Posterior cingulate gyrus (tissue), 11 donors: ENCODE data around the gene AP3S1.
"Not testable (repeated sequence)": the region's sequence is repeated elsewhere in the genome, so short reads cannot be mapped to it uniquely, and the experiment has no call there.

Source experiments
- DNase-seq, 10 donors: peaks; one replicate each; pipeline versions ENCODE4 v3.0.0 to v3.0.0-alpha.2; 2020 to 2021; ENCODE audit warnings: mixed read lengths in 3 of 10
- intact Hi-C: fragments of 100-400 bp; cut with DNase I; formaldehyde crosslinking; loops from one replicate; pipeline ENCODE4 v1.15.1; 2023

Gene AP3S1

GRCh38 chr5:115820846-115821245 lies 20.9 kb upstream of the AP3S1 start:
- intact Hi-C loops = no loop called here

GRCh38 chr5:115824983-115825382 lies 16.8 kb upstream of the AP3S1 start:
- intact Hi-C loops = not testable (repeated sequence)

More at GRCh38 chr5:115820846-115821245, 20.9 kb upstream of the AP3S1 start:
- no peak for DNase-seq

GRCh38 chr5:115825948-115826347 lies 15.8 kb upstream of the AP3S1 start:
- DNase-seq = no peak
- intact Hi-C loops = no loop called here

More at GRCh38 chr5:115824983-115825382, 16.8 kb upstream of the AP3S1 start:
- DNase-seq = not testable (repeated sequence)

GRCh38 chr5:115829913-115830312 lies 11.8 kb upstream of the AP3S1 start:
- intact Hi-C loops = no loop called here
- no peak for DNase-seq

GRCh38 chr5:115831163-115831768 lies 10.5 kb upstream of the AP3S1 start:
- intact Hi-C loops = no loop called here
- DNase-seq = peak in 1 of 10 donors; percentile 17

GRCh38 chr5:115835481-115835880 lies 6.3 kb upstream of the AP3S1 start:
- intact Hi-C loops = no loop called here
- no peak for DNase-seq

GRCh38 chr5:115838885-115839518 lies 2.7 kb upstream of the AP3S1 start:
- intact Hi-C loops = loop anchor here (1.0 kb wide), 1 partner anchor 205 kb away; no protein-coding TSS in a partner anchor

GRCh38 chr5:115840873-115841272 lies 862 bp upstream of the AP3S1 start:
- intact Hi-C loops = loop anchor here (1.0 to 10.0 kb wide), 2 partner anchors 215 to 234 kb away; partner anchors contain the start of gene TMED7
- DNase-seq = no peak

More at GRCh38 chr5:115838885-115839518, 2.7 kb upstream of the AP3S1 start:
- DNase-seq = peak in 1 of 10 donors; percentile 61

- DNase-seq = peak in 6 of 10 donors; percentile 20 to 84 (median 38)
- intact Hi-C loops = loop anchor here (10.0 kb wide), 1 partner anchor 232 kb away; no protein-coding TSS in a partner anchor
Measured at GRCh38 chr5:115842089-115842935, 577 bp downstream of the AP3S1 start.

- intact Hi-C loops = loop anchor here (10.0 kb wide), 1 partner anchor 232 kb away; no protein-coding TSS in a partner anchor
- DNase-seq = no peak
Measured at GRCh38 chr5:115842952-115843351, 1.2 kb downstream of the AP3S1 start.

GRCh38 chr5:115843444-115844130 lies 1.9 kb downstream of the AP3S1 start:
- no peak for DNase-seq
- intact Hi-C loops = loop anchor here (10.0 kb wide), 1 partner anchor 231 kb away; no protein-coding TSS in a partner anchor

- intact Hi-C loops = loop anchor here (10.0 kb wide), 1 partner anchor 230 kb away; no protein-coding TSS in a partner anchor
- DNase-seq = no peak
Measured at GRCh38 chr5:115844321-115844817, 2.6 kb downstream of the AP3S1 start.

- intact Hi-C loops = loop anchor here (10.0 kb wide), 1 partner anchor 228 kb away; no protein-coding TSS in a partner anchor
- no peak for DNase-seq
Measured at GRCh38 chr5:115847290-115847689, 5.6 kb downstream of the AP3S1 start.

- intact Hi-C loops = loop anchor here (10.0 kb wide), 1 partner anchor 225 kb away; no protein-coding TSS in a partner anchor
- DNase-seq = no peak
Measured at GRCh38 chr5:115849258-115849798, 7.6 kb downstream of the AP3S1 start.

GRCh38 chr5:115850744-115851416 lies 9.1 kb downstream of the AP3S1 start:
- DNase-seq = no peak
- intact Hi-C loops = no loop called here

GRCh38 chr5:115854139-115854538 lies 12.4 kb downstream of the AP3S1 start:
- intact Hi-C loops = no loop called here
- no peak for DNase-seq

- DNase-seq = no peak
Measured at GRCh38 chr5:115855959-115856358, 14.2 kb downstream of the AP3S1 start.

GRCh38 chr5:115857057-115857479 lies 15.3 kb downstream of the AP3S1 start:
- intact Hi-C loops = no loop called here

More at GRCh38 chr5:115855959-115856358, 14.2 kb downstream of the AP3S1 start:
- intact Hi-C loops = no loop called here

More at GRCh38 chr5:115857057-115857479, 15.3 kb downstream of the AP3S1 start:
- DNase-seq = no peak
